GM06990 (cell line): Measurements from ENCODE around the gene PTPRT.

Experiments used
- DNase-seq: peaks from one replicate; pipeline ENCODE4 v3.0.0-alpha.2; 2011; ENCODE audit not compliant: insufficient read length; ENCODE audit errors: extremely low read depth
- H3K27me3 ChIP-seq: replicated peaks from 2 replicates; pipeline ENCODE4 v1.6.0; 2011; ENCODE audit warnings: low read length; ENCODE audit not compliant: control insufficient read depth, insufficient read depth
- H3K36me3 ChIP-seq: 2 replicates; pipeline ENCODE4 v1.5.1; 2011; ENCODE audit warnings: low read length; ENCODE audit not compliant: control insufficient read depth, insufficient read depth
- H3K4me3 ChIP-seq: replicated peaks from 2 replicates; pipeline ENCODE4 v1.5.1; 2011; ENCODE audit warnings: low read depth, mild to moderate bottlenecking, control low read depth, low read length
- CTCF ChIP-seq: IDR thresholded peaks from 2 replicates; pipeline ENCODE4 v1.5.1; 2011; ENCODE audit warnings: low read length, control low read depth, mild to moderate bottlenecking, inconsistent platforms; ENCODE audit not compliant: insufficient read depth, poor library complexity, severe bottlenecking

PTPRT gene

GRCh38 chr20:43015566-43015965, 174.1 kb downstream of the PTPRT start:
- no peak for TF ChIP-seq CTCF
- H3K36me3 ChIP-seq: no peaks in the 10 kb centered on the region
- no peak for DNase-seq
- H3K4me3 ChIP-seq: no peak overlapping the region
- no peaks in the 10 kb centered on the region for H3K27me3 ChIP-seq

GRCh38 chr20:43014206-43014605, 175.5 kb downstream of the PTPRT start:
- Histone ChIP-seq H3K27me3 (no peaks in the 10 kb centered on the region), H3K36me3 (no peaks in the 10 kb centered on the region), H3K4me3 (no peak overlapping the region)
- no peak for TF ChIP-seq CTCF
- no peak for DNase-seq

GRCh38 chr20:43011491-43011890, 178.2 kb downstream of the PTPRT start:
- H3K36me3 ChIP-seq: no peaks in the 10 kb centered on the region
- H3K4me3 ChIP-seq: no peak overlapping the region
- TF ChIP-seq CTCF: no peak
- no peaks in the 10 kb centered on the region for H3K27me3 ChIP-seq
- no peak for DNase-seq

- Histone ChIP-seq H3K36me3 (no peaks in the 10 kb centered on the region), H3K27me3 (no peaks in the 10 kb centered on the region), H3K4me3 (no peak overlapping the region)
- TF ChIP-seq CTCF: no peak
- no peak for DNase-seq
Measured at GRCh38 chr20:43009532-43009931, 180.2 kb downstream of the PTPRT start.

- no peak for TF ChIP-seq CTCF
- no peak for DNase-seq
- no peaks in the 10 kb centered on the region for H3K36me3 ChIP-seq
- no peak overlapping the region for H3K4me3 ChIP-seq
- H3K27me3 ChIP-seq: no peaks in the 10 kb centered on the region
Measured at GRCh38 chr20:43007525-43007924, 182.2 kb downstream of the PTPRT start.

GRCh38 chr20:43006651-43007375, 182.9 kb downstream of the PTPRT start:
- Histone ChIP-seq H3K27me3 (no peaks in the 10 kb centered on the region), H3K4me3 (no peak overlapping the region), H3K36me3 (no peaks in the 10 kb centered on the region)
- DNase-seq: no peak
- no peak for TF ChIP-seq CTCF
